Embryonic facial prominence (tissue), 1 donor: ENCODE data around the gene HBZ.
"Not testable (repeated sequence)": the region's sequence is repeated elsewhere in the genome, so short reads cannot be mapped to it uniquely, and the experiment has no call there.

Experiments used
- DNase-seq: peaks from one replicate; pipeline ENCODE4 v3.0.0-alpha.2; 2016; ENCODE audit errors: extremely low spot score

Gene HBZ

GRCh38 chr16:133716-134115, 18.7 kb upstream of the HBZ start:
- no peak for DNase-seq

GRCh38 chr16:138049-138417, 14.4 kb upstream of the HBZ start:
- DNase-seq: no peak

- DNase-seq: no peak
Observed at GRCh38 chr16:140175-140857, 12.1 kb upstream of the HBZ start.

DNA sequence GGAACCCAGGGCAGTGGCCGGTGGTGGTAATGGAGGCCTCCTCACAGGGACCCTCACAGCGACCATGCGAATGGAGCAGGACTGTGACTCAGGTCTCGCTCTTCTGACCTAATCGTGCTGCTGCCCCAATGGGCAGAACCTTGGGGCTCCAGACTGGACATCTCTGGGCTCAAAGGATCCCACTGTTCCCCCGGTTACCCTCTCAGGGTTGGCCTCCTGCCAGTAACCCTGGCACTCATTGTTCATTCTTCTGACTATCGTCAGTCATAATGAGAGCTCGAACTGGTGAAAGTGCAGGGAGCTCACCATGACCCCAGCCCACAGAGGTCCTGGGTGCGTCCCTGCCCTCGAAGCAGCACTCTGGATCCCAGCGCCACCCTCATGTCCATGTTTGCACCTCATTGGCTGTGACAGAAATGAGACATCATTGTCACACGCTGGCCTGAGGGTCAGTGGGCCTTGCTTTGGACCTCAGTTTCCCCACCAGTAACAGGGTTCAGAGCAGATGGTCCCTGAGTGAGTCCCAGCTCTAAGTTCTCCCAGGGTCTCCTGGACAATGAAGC, 10.0 kb upstream of the HBZ start:
- no peak for DNase-seq

DNA sequence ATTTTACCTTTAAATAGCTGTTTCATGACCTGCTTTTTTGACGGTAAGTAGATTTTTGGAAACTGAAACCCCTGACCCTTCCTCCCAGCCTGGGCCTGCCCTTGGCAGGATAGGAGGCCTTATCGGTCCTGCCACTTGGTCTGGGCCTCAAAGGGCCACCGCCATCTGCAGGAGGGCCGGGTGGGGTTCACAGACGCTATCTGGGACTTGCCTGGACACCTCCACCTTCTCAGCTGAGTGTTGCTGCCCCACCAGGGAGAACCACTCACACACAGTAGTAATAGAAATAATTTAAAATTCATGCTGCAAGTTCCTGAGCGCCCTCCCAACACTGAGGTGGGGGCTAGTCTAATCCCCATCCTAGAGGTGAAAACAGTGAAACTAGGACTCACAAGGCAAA, 9.4 kb upstream of the HBZ start:
- no peak for DNase-seq

GRCh38 chr16:143456-143855, 9.0 kb upstream of the HBZ start:
- DNase-seq: no peak

GRCh38 chr16:144797-145252, 7.6 kb upstream of the HBZ start:
- DNase-seq: no peak

DNA sequence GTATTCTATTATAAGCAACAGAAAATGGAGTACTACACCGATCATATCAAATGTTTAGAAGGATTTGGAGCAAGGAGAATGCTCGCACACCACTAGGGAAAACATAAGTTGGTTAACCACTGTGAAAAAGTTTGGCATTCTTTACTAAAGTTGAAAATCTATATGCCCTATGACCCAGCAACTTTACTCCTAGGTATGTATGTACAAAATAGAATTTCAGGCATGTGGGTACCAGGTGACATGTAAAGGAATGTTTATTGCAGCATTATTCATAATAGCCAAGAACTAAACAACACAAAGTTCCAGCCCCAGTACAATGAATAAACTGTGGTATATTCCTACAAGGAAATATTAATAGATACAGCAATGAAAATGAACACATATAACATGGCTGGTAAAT, 5.8 kb upstream of the HBZ start:
- DNase-seq: no peak

DNA sequence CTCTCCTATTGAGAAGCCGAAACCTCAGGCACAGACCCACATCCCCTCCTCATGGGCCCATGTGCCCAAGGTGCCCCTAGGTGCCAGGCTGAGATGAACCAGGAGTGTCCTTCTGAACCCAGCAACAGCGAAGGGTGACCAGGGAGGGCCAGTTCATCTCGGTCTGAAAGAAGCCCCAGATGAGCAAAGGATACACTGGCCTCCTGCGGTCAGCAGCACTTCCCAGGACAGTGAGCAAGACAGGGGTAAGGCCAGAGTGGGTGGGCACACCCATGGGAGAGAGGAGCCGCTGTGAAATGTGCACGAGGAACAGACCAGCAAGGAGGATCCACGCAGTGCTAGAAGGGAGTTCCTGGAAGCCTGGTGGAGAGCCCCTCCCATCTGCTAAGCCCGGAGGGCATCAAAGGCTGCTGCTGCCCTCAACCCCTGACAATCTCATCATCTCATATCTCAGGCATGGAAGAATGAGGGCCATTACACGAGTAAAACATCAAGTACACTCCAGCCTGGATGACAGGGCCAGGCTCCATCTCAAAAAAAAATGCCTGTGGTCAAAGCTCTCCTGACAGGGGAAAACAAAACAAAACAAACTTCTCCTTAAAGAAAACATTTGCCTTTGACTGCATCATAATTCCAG, 3.3 kb upstream of the HBZ start:
- no peak for DNase-seq

DNA sequence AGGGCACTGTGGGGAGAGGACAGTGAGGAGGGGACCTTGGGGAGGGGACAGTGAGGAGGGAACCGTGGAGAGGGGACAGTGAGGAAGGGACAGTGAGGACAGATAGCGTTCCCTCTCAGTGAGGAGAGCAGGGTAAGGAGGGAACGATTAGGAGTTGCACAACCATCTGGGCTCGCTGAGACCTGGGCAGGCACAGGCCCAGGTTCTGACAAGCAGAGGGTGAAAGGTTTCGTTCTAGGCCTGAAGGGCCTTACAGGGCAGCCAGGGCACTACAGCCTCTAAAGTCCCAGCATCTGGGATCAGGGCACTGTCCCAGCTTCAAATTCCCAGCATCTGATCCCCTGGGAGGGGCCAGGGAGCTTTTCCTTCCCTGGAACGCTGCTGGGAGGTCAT, 681 bp downstream of the HBZ start:
- not testable (repeated sequence) for DNase-seq

DNA sequence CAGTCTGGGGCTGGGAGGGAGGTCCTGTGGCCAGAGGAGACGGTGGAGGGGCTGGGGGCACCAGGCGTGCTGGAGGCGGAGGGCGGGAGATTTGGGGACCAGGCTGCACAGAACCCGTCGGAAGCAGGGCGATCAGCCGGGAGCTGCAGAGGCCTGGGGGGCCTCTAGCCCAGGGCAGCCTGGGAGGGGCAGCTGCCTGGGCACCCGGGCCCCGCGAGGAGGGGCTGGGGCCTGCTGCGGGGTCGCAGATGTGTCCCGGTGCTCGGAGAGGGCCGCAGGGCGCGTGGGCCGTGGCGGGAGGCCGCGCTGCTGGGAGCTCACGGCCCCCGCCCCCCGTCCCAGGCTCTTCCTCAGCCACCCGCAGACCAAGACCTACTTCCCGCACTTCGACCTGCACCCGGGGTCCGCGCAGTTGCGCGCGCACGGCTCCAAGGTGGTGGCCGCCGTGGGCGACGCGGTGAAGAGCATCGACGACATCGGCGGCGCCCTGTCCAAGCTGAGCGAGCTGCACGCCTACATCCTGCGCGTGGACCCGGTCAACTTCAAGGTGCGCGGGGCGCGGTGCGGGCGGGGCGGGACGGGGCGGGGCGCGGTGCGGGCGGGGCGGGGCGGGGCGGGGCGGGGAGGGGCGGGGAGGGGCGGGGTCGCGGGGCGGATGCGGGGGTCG, 1.2 kb downstream of the HBZ start:
- DNase-seq: not testable (repeated sequence)

DNA sequence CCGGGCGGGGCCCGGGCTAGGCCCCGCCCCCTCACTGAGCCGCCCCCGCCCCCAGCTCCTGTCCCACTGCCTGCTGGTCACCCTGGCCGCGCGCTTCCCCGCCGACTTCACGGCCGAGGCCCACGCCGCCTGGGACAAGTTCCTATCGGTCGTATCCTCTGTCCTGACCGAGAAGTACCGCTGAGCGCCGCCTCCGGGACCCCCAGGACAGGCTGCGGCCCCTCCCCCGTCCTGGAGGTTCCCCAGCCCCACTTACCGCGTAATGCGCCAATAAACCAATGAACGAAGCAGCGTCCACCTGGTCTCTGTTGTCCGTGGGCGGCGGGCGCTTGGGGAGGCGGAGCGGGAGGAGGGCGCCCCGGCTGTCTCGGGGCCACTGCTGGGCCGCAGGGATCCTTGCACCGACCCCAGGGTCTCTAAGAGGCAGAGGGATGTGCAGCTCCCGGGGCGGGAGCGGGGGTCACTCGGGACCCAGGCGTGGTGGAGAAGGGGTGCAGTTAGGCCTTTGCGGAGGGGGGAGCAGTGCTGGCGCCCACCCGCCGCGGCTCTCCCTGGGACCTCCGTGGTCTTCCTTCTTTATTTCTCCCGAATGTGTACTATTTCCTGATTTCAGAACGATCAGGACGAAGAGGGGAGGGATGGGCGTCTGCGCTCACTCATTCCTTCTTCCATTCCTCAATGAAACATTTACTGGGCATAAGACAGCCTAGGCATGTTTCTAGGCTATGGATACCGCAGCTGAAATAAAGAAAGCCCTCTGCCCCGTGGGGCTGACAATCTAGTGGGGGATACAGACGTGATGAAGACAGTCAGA, 2.0 kb downstream of the HBZ start:
- no peak for DNase-seq

DNA sequence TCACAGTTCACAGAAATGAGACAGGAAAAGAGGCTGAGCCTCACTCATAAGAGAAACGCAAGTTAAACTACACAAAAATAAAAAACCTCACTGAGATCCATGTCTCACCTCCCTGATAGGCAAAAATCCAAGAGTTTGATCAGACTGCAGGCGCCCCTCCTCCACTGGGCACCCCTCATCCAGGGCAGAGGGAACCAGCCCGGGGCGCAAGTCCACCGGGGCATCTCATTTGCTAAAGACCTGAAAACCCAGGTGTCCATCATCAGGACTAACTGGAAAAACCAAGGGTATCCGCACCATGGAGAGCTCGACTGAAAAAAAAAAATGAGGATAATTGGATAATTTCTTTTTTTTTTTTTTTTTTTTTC, 2.6 kb downstream of the HBZ start:
- DNase-seq: no peak

DNA sequence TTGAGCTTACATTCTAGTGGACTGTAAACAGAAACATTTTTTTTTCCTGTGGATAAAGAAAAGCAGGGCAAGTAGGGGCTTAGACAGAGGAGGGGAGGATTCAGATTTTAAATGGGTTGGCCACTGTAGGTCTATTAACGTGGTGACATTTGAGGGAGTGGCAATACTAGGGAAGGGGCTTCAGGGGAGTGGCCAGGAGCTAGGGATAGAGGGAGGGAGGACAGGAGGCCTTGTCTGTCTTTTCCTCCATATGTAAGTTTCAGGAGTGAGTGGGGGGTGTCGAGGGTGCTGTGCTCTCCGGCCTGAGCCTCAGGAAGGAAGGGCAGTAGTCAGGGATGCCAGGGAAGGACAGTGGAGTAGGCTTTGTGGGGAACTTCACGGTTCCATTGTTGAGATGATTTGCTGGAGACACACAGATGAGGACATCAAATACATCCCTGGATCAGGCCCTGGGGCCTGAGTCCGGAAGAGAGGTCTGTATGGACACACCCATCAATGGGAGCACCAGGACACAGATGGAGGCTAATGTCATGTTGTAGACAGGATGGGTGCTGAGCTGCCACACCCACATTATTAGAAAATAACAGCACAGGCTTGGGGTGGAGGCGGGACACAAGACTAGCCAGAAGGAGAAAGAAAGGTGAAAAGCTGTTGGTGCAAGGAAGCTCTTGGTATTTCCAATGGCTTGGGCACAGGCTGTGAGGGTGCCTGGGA, 6.8 kb downstream of the HBZ start:
- DNase-seq: no peak

- DNase-seq: not testable (repeated sequence)
Observed at GRCh38 chr16:160242-160641, 7.8 kb downstream of the HBZ start.

DNA sequence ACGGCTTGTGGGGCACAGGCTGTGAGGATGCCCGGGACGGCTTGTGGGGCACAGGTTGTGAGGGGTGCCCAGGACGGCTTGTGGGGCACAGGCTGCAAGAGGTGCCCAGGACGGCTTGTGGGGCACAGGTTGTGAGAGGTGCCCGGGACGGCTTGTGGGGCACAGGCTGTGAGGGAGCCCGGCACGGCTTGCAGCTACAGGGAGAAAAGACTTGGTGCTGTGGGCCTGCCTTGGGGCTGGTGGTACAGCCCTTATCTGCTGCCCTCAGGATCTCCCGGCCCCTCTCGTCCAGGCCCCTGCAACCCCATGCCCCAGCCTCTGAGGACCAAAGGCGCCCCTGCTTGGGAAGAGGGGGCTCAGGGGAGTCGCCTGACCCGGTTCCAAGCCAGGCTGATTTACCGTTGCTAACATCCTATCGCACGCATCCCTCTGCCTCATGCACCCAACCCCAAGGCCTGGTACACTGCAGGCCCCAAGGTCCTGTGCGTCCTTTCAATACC, 8.3 kb downstream of the HBZ start:
- DNase-seq: no peak

DNA sequence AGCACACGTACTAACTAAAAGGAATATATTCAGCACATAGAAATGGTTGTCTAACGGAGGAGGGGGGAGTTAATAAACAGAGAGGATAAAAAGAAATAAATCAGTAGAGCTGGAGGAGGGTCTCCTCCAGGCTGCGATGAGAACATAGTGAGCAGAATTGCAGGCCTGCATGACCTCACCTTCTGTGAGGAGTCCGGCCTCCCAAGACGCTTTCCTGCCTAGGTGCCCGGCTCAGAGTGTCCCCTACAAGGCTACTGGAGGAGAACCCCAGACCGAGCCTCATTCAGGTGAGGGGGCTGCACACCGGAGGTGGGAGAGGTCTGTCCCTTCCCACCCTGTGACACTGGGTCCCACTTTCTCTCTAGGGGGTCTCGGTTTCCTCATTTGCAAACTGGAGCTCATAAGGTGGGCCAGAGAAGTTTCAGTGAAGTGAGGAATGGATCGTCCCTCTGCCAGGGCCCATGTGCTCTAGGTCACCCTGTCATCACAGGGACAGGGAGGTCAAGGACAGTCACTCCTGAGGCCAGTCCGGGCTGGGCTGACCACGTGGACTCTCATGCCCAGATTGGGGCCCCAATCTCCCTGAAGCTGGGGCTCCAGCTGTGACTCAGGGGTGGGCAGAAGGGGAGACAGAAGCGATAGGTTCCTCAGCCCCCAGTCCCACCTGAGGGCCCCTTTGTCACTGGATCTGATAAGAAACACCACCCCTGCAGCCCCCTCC, 10.0 kb downstream of the HBZ start:
- no peak for DNase-seq

GRCh38 chr16:163139-163538, 10.7 kb downstream of the HBZ start:
- DNase-seq: not testable (repeated sequence)

GRCh38 chr16:163696-164095, 11.3 kb downstream of the HBZ start:
- not testable (repeated sequence) for DNase-seq

DNA sequence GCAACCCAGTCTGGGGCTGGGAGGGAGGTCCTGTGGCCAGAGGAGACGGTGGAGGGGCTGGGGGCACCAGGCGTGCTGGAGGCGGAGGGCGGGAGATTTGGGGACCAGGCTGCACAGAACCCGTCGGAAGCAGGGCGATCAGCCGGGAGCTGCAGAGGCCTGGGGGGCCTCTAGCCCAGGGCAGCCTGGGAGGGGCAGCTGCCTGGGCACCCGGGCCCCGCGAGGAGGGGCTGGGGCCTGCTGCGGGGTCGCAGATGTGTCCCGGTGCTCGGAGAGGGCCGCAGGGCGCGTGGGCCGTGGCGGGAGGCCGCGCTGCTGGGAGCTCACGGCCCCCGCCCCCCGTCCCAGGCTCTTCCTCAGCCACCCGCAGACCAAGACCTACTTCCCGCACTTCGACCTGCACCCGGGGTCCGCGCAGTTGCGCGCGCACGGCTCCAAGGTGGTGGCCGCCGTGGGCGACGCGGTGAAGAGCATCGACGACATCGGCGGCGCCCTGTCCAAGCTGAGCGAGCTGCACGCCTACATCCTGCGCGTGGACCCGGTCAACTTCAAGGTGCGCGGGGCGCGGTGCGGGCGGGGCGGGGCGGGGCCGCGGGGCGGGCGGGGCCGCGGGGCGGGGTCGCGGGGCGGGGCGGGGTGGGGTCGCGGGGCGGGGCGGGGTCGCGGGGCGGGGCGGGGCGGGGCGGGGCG, 11.8 kb downstream of the HBZ start:
- DNase-seq: not testable (repeated sequence)
